Peyer's patch (tissue), 4 donors: ENCODE results near the gene KDM6A. TPM values are rescaled to one million over a fixed set of nuclear protein-coding genes. Genes with fewer than 3 reads are reported as not detected.

Experiments
- DNase-seq, 3 donors: peaks; one replicate each; pipeline ENCODE4 v3.0.0-alpha.2; 2017 to 2019
- H3K27ac ChIP-seq, 4 donors: fragments of 200-600 bp; sonication (generic); one replicate each; pipeline ENCODE4 v1.5.1; 2016 to 2019
- H3K27me3 ChIP-seq, 2 donors: fragments of 200-600 bp; sonication (generic); one replicate each; pipeline ENCODE4 v1.5.1; 2019
- H3K36me3 ChIP-seq, 3 donors: fragments of 200-600 bp; sonication (generic); one replicate each; pipeline ENCODE4 v1.5.1; 2016 to 2019
- H3K4me1 ChIP-seq, 4 donors: fragments of 200-600 bp; sonication (generic); one replicate each; pipeline ENCODE4 v1.5.1; 2016 to 2019
- H3K4me3 ChIP-seq, 4 donors: fragments of 200-600 bp; sonication (generic); 1 replicate in 3 of 4; 2 replicates in 1 of 4; pipeline ENCODE4 v1.5.1; 2016 to 2019; ENCODE audit warnings: mild to moderate bottlenecking in 1 of 4
- H3K9me3 ChIP-seq, 4 donors: fragments of 200-600 bp; sonication (generic); one replicate each; pipeline ENCODE4 v1.5.1; 2016 to 2019; ENCODE audit warnings: mild to moderate bottlenecking in 1 of 4
- POLR2A ChIP-seq, 2 donors: fragments of 450-650 bp; IDR thresholded peaks; one replicate each; pipeline ENCODE4 v1.5.1; 2017; ENCODE audit warnings: antibody characterized with exemption in 2 of 2, mild to moderate bottlenecking in 2 of 2, moderate library complexity in 2 of 2
- total RNA-seq, 4 donors: library from RNA; depleted of rRNA; stranded (reverse); fragments of >200 nt; gene quantifications; one replicate each; pipeline ENCODE4 v1.1.0, GENCODE V29; 2016
- TF ChIP-seq, protein P1 (sequence below), 6 experiments: fragments of 450-650 bp in 4 of 6; fragments of 200-600 bp in 2 of 6; sonication (generic) in 1 of 6; IDR thresholded peaks; one replicate each; pipeline ENCODE4 v1.5.1; 2017 to 2019; ENCODE audit warnings: antibody characterized with exemption in 6 of 6, mild to moderate bottlenecking in 3 of 6, moderate library complexity in 1 of 6

Gene KDM6A
- total RNA-seq, 4 donors from 2014 or later = 40.4 to 83.2 (median 73.7) TPM

DNA sequence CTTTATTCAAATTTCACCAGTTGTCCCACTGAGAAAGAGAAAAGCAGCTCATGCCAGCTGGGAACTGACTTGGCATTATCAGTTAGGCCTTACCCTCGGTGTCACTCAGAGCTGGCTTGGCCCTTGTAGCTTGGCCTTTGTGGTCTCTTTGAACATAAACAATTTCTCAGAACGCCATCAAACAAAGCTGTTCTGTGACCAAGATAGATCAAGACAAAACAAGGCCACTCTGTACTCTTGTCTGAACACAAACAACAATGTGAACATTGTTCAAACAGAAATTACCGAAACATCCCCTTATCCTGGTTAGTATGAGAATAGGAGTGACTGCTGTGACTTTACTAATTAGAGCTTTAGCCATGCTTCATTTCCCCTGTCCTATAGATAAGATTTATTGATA, 270.5 kb downstream of the KDM6A start:
- no peaks in the 10 kb centered on the region for H3K36me3 ChIP-seq
- no peaks in the 10 kb centered on the region for H3K27me3 ChIP-seq
- H3K4me3 ChIP-seq = no peak overlapping the region
- H3K9me3 ChIP-seq = no peaks in the 10 kb centered on the region
- no peak for TF ChIP-seq POLR2A (IDR thresholded peaks at IDR 0.05)
- no peaks in the 10 kb centered on the region for H3K4me1 ChIP-seq
- H3K27ac ChIP-seq = no peak overlapping the region
- DNase-seq = no peak

DNA sequence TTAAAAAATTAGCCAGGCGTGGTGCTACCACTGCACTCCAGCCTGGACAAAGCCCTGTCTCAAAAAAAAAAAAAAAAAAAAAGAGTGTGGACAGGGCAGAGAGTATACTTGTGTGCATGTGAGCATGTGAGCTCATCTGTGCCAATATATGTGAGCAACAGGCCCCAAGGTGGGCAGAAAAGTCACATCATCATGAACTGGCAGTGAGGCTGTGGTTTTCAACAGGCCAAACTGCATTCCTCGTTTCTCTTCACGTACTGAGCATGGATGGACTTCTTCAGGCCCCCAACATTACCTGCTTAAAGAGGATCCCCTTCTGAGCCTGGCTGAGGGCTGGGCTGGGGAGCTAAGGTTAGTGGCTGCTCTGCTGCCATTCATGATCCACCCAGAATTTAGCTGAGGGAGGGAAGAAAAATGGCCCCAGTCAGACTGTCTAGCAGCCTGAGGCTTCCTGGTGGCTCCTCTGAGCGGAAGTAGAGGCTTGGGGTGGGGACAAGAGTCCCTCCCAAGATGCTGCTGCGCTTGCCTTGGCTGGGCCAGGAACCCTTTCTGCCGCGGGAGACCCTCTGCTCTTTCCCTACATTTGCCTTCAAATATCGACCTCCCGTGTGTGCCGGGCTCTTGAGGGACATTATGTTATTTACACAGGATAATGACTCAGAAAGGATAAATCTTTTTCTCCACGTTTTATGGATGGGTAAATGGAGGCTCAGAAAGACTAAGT, 272.7 kb downstream of the KDM6A start:
- Histone ChIP-seq H3K27ac (no peak overlapping the region), H3K27me3 (no peaks in the 10 kb centered on the region), H3K4me1 (no peaks in the 10 kb centered on the region), H3K4me3 (no peak overlapping the region), H3K9me3 (no peaks in the 10 kb centered on the region), H3K36me3 (no peaks in the 10 kb centered on the region)
- no peak for DNase-seq
- TF ChIP-seq, protein P1, sequence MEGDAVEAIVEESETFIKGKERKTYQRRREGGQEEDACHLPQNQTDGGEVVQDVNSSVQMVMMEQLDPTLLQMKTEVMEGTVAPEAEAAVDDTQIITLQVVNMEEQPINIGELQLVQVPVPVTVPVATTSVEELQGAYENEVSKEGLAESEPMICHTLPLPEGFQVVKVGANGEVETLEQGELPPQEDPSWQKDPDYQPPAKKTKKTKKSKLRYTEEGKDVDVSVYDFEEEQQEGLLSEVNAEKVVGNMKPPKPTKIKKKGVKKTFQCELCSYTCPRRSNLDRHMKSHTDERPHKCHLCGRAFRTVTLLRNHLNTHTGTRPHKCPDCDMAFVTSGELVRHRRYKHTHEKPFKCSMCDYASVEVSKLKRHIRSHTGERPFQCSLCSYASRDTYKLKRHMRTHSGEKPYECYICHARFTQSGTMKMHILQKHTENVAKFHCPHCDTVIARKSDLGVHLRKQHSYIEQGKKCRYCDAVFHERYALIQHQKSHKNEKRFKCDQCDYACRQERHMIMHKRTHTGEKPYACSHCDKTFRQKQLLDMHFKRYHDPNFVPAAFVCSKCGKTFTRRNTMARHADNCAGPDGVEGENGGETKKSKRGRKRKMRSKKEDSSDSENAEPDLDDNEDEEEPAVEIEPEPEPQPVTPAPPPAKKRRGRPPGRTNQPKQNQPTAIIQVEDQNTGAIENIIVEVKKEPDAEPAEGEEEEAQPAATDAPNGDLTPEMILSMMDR (IDR thresholded peaks at IDR 0.05) = no peak
- no peak for TF ChIP-seq POLR2A (IDR thresholded peaks at IDR 0.05)

DNA sequence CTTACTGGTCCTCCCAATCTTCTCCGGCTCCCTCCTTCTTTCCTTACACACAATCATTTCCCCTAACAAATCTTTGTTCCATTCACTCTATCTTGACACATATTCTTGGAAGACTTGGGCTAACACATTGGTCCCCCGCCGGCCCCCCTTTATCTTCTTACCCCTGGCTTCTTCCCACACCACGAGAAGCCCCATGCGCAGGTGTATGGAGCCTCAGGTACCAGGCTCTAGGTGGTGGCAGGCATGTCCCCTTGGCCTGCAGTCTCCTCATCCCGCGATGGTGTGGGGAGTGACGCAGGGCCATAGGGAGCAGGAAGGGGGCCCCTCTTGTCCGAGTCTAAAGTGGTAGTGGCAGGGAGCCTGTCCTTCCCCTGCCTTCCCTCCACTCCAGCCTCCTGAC, 277.8 kb downstream of the KDM6A start:
- H3K4me1 ChIP-seq = no peaks in the 10 kb centered on the region
- no peaks in the 10 kb centered on the region for H3K9me3 ChIP-seq
- no peak overlapping the region for H3K4me3 ChIP-seq
- H3K36me3 ChIP-seq = no peaks in the 10 kb centered on the region
- no peaks in the 10 kb centered on the region for H3K27me3 ChIP-seq
- no peak for DNase-seq
- no peak overlapping the region for H3K27ac ChIP-seq
- TF ChIP-seq, protein P1 (IDR thresholded peaks at IDR 0.05) = no peak

DNA sequence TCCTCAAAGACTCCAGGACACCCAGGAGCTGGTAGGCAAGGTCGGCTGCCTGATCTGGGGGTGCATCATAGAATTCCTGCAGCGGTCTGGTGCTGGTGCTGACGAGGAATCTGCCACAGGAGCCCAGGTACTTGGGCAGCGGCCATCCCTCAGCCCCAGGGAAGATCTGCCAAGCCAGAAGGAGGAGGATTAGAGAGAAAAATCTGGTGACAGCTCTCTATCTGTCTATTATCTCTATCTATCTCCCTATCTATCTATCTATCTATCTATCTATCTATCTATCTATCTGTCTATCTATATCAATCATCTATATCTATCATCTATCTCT, 281.0 kb downstream of the KDM6A start:
- no peaks in the 10 kb centered on the region for H3K27me3 ChIP-seq
- no peak overlapping the region for H3K4me3 ChIP-seq
- DNase-seq = no peak

DNA sequence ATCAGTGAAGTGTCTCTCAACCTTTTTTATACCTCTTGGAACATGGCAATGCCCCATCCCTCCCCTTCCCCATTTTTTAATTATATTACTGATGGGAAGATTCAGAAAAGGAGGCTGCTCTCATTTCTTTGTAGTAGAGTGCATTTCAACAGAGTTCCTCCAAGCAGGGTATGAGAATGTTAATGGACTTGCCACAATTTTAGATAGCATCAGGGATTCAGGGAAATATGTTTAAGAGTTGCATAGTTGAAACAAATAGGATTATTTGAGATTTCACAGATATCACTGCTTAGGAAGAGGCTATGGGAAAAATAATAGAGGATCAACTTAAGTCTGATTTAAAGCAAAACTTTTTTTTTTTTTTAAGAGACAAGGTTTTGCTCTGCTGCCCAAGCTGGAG, 281.5 kb downstream of the KDM6A start:
- no peak overlapping the region for H3K27ac ChIP-seq
- TF ChIP-seq, protein P1 (IDR thresholded peaks at IDR 0.05) = no peak
- no peak for TF ChIP-seq POLR2A (IDR thresholded peaks at IDR 0.05)
- no peaks in the 10 kb centered on the region for H3K27me3 ChIP-seq
- H3K9me3 ChIP-seq = no peaks in the 10 kb centered on the region
- no peaks in the 10 kb centered on the region for H3K4me1 ChIP-seq
- no peak overlapping the region for H3K4me3 ChIP-seq
- DNase-seq = no peak
- no peaks in the 10 kb centered on the region for H3K36me3 ChIP-seq

More for the DNA sequence above, 281.0 kb downstream of the KDM6A start:
- H3K27ac ChIP-seq = no peak overlapping the region
- H3K9me3 ChIP-seq = no peaks in the 10 kb centered on the region
- TF ChIP-seq, protein P1 (IDR thresholded peaks at IDR 0.05) = no peak
- no peak for TF ChIP-seq POLR2A (IDR thresholded peaks at IDR 0.05)
- H3K4me1 ChIP-seq = no peaks in the 10 kb centered on the region
- no peaks in the 10 kb centered on the region for H3K36me3 ChIP-seq

DNA sequence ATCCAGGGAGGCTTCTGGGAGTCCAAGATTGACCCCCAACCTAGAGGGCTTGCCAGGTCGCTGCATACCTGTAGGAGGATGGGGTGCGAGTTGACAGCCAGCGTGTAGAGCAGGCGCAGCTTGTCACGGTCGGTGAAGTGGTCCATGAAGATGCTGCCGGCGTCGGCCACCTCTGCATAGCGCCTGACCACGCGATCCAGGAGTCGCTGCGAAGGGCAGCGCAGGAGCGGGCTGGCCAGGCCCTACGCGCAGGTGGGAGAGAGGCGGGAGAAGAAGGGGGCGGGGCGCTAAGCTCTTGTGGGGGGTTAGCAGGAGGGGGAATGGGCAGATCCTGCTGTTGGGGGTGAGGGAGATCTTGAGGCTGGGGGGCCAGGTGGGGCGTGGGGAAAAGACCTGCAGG, 284.7 kb downstream of the KDM6A start:
- Histone ChIP-seq H3K4me1 (no peaks in the 10 kb centered on the region), H3K36me3 (no peaks in the 10 kb centered on the region), H3K27me3 (no peaks in the 10 kb centered on the region), H3K27ac (no peak overlapping the region), H3K4me3 (no peak overlapping the region), H3K9me3 (no peaks in the 10 kb centered on the region)
- TF ChIP-seq POLR2A (IDR thresholded peaks at IDR 0.05) = no peak
- TF ChIP-seq, protein P1 (IDR thresholded peaks at IDR 0.05) = no peak
- DNase-seq = no peak

Other genes with a start within 250 kb of the KDM6A start
- gene DUSP21, start 29.2 kb upstream of the KDM6A start, total RNA-seq = not detected